Peyer's patch (tissue), 4 donors: Measurements from ENCODE around the gene TSSC4. TPM values are rescaled to one million over a fixed set of nuclear protein-coding genes. Genes with fewer than 3 reads are reported as not detected.
A peak's percentile ranks its signal among the peaks of the same experiment; 100 is the strongest.

ENCODE experiments used
- DNase-seq, 3 donors: peaks; one replicate each; pipeline ENCODE4 v3.0.0-alpha.2; 2017 to 2019
- H3K27ac ChIP-seq, 4 donors: fragments of 200-600 bp; sonication (generic); one replicate each; pipeline ENCODE4 v1.5.1; 2016 to 2019
- H3K27me3 ChIP-seq, 2 donors: fragments of 200-600 bp; sonication (generic); one replicate each; pipeline ENCODE4 v1.5.1; 2019
- H3K36me3 ChIP-seq, 3 donors: fragments of 200-600 bp; sonication (generic); one replicate each; pipeline ENCODE4 v1.5.1; 2016 to 2019
- H3K4me1 ChIP-seq, 4 donors: fragments of 200-600 bp; sonication (generic); one replicate each; pipeline ENCODE4 v1.5.1; 2016 to 2019
- H3K4me3 ChIP-seq, 4 donors: fragments of 200-600 bp; sonication (generic); 1 replicate in 3 of 4; 2 replicates in 1 of 4; pipeline ENCODE4 v1.5.1; 2016 to 2019; ENCODE audit warnings: mild to moderate bottlenecking in 1 of 4
- H3K9me3 ChIP-seq, 4 donors: fragments of 200-600 bp; sonication (generic); one replicate each; pipeline ENCODE4 v1.5.1; 2016 to 2019; ENCODE audit warnings: mild to moderate bottlenecking in 1 of 4
- CTCF ChIP-seq, 6 experiments: fragments of 450-650 bp in 4 of 6; fragments of 200-600 bp in 2 of 6; sonication (generic) in 1 of 6; IDR thresholded peaks; one replicate each; pipeline ENCODE4 v1.5.1; 2017 to 2019; ENCODE audit warnings: antibody characterized with exemption in 6 of 6, mild to moderate bottlenecking in 3 of 6, moderate library complexity in 1 of 6
- POLR2A ChIP-seq, 2 donors: fragments of 450-650 bp; IDR thresholded peaks; one replicate each; pipeline ENCODE4 v1.5.1; 2017; ENCODE audit warnings: antibody characterized with exemption in 2 of 2, mild to moderate bottlenecking in 2 of 2, moderate library complexity in 2 of 2
- total RNA-seq, 4 donors: library from RNA; depleted of rRNA; stranded (reverse); fragments of >200 nt; gene quantifications; one replicate each; pipeline ENCODE4 v1.1.0, GENCODE V29; 2016

TSSC4 gene
- total RNA-seq, 4 donors from 2014 or later: 16.5 to 40.2 (median 34.1) TPM

DNA sequence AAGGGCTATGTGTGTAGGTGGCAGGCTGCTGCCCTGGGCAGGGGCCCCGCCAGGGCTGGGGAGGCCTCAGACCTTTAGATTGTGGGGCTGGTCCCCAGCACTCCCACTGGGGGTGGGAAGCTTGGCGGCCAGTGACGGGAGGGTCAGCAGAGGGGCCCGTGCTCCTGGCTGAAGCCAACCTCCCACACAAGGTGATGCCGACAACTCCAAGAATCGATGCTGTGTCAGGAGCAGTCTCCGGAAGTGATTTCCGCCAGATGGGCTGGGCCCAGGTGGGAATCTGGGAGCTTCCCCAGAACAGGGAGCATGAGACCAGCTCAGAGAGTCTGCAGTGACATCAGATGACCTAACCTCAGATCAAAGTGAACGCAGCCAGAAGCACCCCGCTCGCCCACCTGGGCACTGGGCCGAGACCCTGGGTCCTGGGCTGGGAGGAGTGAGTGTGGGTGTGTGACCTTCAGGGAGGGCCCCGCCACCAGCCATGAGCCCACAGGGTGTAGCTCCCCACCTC, 36.0 kb downstream of the TSSC4 start:
- H3K27me3 ChIP-seq: no peaks in the 10 kb centered on the region
- no peaks in the 10 kb centered on the region for H3K9me3 ChIP-seq
- H3K4me1 ChIP-seq: peaks cover 0 to 10% (median 0%) of the 10 kb centered on the region in 4 donors
- no peaks in the 10 kb centered on the region for H3K36me3 ChIP-seq
- H3K27ac ChIP-seq: no peak overlapping the region
- TF ChIP-seq POLR2A (IDR thresholded peaks at IDR 0.05) (no peak), CTCF (IDR thresholded peaks at IDR 0.05) (no peak)
- peak in 1 of 3 donors; percentile 37 for DNase-seq
- no peak overlapping the region for H3K4me3 ChIP-seq

DNA sequence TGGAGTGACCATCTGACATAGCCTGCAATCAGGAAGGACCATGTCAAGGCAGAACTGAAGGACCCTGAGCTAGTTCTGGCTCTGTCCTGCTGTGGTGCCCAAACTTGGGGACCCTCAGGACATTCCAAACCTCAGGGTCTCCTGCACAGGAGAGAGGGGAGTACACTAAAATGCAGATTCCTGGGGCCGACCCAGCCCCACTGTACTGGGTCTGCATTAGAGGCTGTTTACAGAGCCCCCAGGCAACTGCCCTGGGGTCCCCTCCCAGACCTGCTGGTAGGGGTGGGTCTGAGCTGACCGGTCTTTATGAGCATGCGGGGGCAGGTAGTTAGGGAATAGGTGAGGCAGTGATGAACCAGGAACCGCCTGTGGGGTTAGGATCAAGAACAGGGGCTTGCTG, 37.0 kb downstream of the TSSC4 start:
- Histone ChIP-seq H3K36me3 (no peaks in the 10 kb centered on the region), H3K27me3 (no peaks in the 10 kb centered on the region), H3K27ac (no peak overlapping the region), H3K4me3 (no peak overlapping the region), H3K4me1 (peaks cover 0 to 15% (median 0%) of the 10 kb centered on the region in 4 donors), H3K9me3 (no peaks in the 10 kb centered on the region)
- TF ChIP-seq CTCF (IDR thresholded peaks at IDR 0.05): no peak
- TF ChIP-seq POLR2A (IDR thresholded peaks at IDR 0.05): no peak
- DNase-seq: peak in 1 of 3 donors; percentile 18

DNA sequence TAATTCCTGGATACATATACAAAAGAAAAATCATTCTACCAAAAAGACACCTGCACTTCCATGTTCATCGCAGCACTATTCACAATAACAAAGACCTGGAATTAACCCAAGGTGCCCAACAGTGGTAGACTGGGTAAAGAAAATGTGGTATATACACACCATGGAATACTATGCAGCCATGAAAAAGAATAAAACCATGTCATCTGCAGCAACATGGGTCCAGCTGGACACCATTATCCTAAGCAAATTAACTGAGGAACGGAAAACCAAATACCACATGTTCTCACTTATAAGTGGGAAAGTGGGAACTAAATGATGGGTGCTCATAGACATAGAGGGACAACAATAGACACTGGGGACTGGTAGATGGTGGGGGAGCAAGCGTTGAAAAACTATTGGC, 39.3 kb downstream of the TSSC4 start:
- no peaks in the 10 kb centered on the region for H3K9me3 ChIP-seq
- no peaks in the 10 kb centered on the region for H3K27me3 ChIP-seq
- no peak overlapping the region for H3K27ac ChIP-seq
- no peak overlapping the region for H3K4me3 ChIP-seq
- H3K4me1 ChIP-seq: peaks cover 0 to 24% (median 3%) of the 10 kb centered on the region in 4 donors
- no peaks in the 10 kb centered on the region for H3K36me3 ChIP-seq
- DNase-seq: no peak
- no peak for TF ChIP-seq CTCF (IDR thresholded peaks at IDR 0.05)
- TF ChIP-seq POLR2A (IDR thresholded peaks at IDR 0.05): no peak

DNA sequence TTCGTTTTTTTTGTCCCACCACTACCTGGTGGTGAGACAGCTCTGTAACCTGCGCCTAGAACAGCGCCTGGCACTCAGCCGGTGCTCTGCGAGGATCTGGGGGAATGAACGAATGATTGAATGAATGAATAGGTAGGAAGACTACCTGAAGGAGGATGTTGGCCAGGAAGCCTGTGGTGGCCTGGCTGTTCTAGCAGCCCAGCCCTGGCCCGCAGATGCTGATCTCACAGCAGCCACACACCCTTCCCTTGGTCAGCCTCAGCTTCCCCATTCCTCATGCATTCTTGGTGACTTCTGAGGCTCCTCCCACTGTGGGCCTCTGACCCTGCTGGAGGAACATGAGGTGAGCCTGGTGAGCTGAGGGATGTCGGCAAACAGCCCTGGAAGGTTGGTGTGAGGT, 40.1 kb downstream of the TSSC4 start:
- TF ChIP-seq CTCF (IDR thresholded peaks at IDR 0.05) (no peak), POLR2A (IDR thresholded peaks at IDR 0.05) (no peak)
- Histone ChIP-seq H3K36me3 (no peaks in the 10 kb centered on the region), H3K27me3 (no peaks in the 10 kb centered on the region), H3K27ac (peak overlapping the region in 1 of 4 donors; percentile 44), H3K9me3 (no peaks in the 10 kb centered on the region), H3K4me3 (no peak overlapping the region), H3K4me1 (peaks cover 0 to 24% (median 4%) of the 10 kb centered on the region in 4 donors)
- no peak for DNase-seq

DNA sequence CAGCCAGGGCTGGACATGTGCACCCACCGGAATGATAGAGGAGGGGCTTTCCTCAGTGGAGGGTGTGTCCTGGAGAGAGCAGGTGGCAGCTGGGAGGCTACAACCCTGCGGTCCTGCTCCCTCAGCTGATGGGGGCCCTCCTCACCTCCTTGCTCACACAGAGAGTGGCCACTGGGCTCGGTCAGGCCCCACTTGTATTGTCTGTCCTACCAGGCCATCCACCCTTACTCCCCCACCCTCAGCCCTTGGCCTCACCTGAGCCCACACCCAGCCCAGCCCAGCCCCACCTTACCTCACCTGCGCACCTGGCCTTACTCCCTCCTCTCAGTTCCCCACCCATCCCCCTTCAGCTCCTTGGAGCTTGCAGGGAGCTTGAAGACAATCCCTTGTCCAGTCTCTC, 40.6 kb downstream of the TSSC4 start:
- no peaks in the 10 kb centered on the region for H3K9me3 ChIP-seq
- TF ChIP-seq POLR2A (IDR thresholded peaks at IDR 0.05) (no peak), CTCF (IDR thresholded peaks at IDR 0.05) (no peak)
- peak in 2 of 3 donors; percentile 74 to 77 for DNase-seq
- no peaks in the 10 kb centered on the region for H3K36me3 ChIP-seq
- no peak overlapping the region for H3K4me3 ChIP-seq
- no peaks in the 10 kb centered on the region for H3K27me3 ChIP-seq
- peak overlapping the region in 1 of 4 donors; percentile 44 for H3K27ac ChIP-seq
- H3K4me1 ChIP-seq: peaks cover 0 to 26% (median 8%) of the 10 kb centered on the region in 4 donors

GRCh38 chr11:2442589-2442988, 42.0 kb downstream of the TSSC4 start:
- H3K27me3 ChIP-seq: no peaks in the 10 kb centered on the region
- no peak for DNase-seq
- H3K36me3 ChIP-seq: no peaks in the 10 kb centered on the region
- H3K4me3 ChIP-seq: no peak overlapping the region
- H3K4me1 ChIP-seq: peaks cover 4 to 40% (median 22%) of the 10 kb centered on the region in 4 donors
- no peak for TF ChIP-seq CTCF (IDR thresholded peaks at IDR 0.05)
- peak in 1 of 2 donors; percentile 32 for TF ChIP-seq POLR2A (IDR thresholded peaks at IDR 0.05)
- peak overlapping the region in 1 of 4 donors; percentile 78 for H3K27ac ChIP-seq
- H3K9me3 ChIP-seq: no peaks in the 10 kb centered on the region
